ENCODE data around the gene OR2M4.
"Not testable (repeated sequence)": the region's sequence is repeated elsewhere in the genome, so short reads cannot be mapped to it uniquely, and the experiment has no call there.

OR2M4 gene

GRCh38 chr1:248243204-248243603 is 12.0 kb downstream of the OR2M4 start:
- Histone ChIP-seq H3K27ac (ENCODE audit: low read depth, low read length, poor library complexity, severe bottlenecking) (no peak overlapping the region), H3K9ac (ENCODE audit: low read length) (no peak overlapping the region), H3K79me2 (ENCODE audit: insufficient read depth, low read length) (no peaks in the 10 kb centered on the region), H3K9me2 (ENCODE audit: low read depth, low read length) (no peaks in the 10 kb centered on the region), H4K20me1 (ENCODE audit: insufficient read depth, low read length) (no peaks in the 10 kb centered on the region), H3K9me3 (ENCODE audit: low read length) (no peaks in the 10 kb centered on the region), H3K4me3 (ENCODE audit: low read depth, low read length, poor library complexity, severe bottlenecking) (no peak overlapping the region), H3K4me1 (ENCODE audit: insufficient read depth, low read length, severe bottlenecking) (no peaks in the 10 kb centered on the region), H3K27me3 (ENCODE audit: insufficient read depth, low read length) (no peaks in the 10 kb centered on the region), H3K4me2 (ENCODE audit: low read length) (no peak overlapping the region), H3K36me3 (ENCODE audit: insufficient read depth, low read length) (no peaks in the 10 kb centered on the region), H3F3A (ENCODE audit: insufficient read depth, low read length) (no peaks in the 10 kb centered on the region), H2AFZ (ENCODE audit: low read length) (no peak overlapping the region)
- TF ChIP-seq EZH2 (IDR thresholded peaks at IDR 0.05; ENCODE audit: borderline replicate concordance, low read length) (no peak), CTCF (IDR thresholded peaks at IDR 0.05; ENCODE audit: low read length) (peak; percentile 64)

GRCh38 chr1:248259309-248259708 is 28.1 kb downstream of the OR2M4 start:
- not testable (repeated sequence) for H3K9me3 ChIP-seq (ENCODE audit: low read length); H3K27ac ChIP-seq (ENCODE audit: low read depth, low read length, poor library complexity, severe bottlenecking); H3K4me1 ChIP-seq (ENCODE audit: insufficient read depth, low read length, severe bottlenecking)

GRCh38 chr1:248268178-248268577 is 37.0 kb downstream of the OR2M4 start:
- H3F3A ChIP-seq (ENCODE audit: insufficient read depth, low read length), result no peaks in the 10 kb centered on the region
- H3K27ac ChIP-seq (ENCODE audit: low read depth, low read length, poor library complexity, severe bottlenecking), result no peak overlapping the region
- no peaks in the 10 kb centered on the region for H3K9me3 ChIP-seq (ENCODE audit: low read length)
- H4K20me1 ChIP-seq (ENCODE audit: insufficient read depth, low read length), result no peaks in the 10 kb centered on the region
- H3K4me2 ChIP-seq (ENCODE audit: low read length), result no peak overlapping the region
- H3K27me3 ChIP-seq (ENCODE audit: insufficient read depth, low read length), result no peaks in the 10 kb centered on the region
- H3K9ac ChIP-seq (ENCODE audit: low read length), result no peak overlapping the region
- no peak overlapping the region for H2AFZ ChIP-seq (ENCODE audit: low read length)
- no peak for TF ChIP-seq CTCF (IDR thresholded peaks at IDR 0.05; ENCODE audit: low read length)
- TF ChIP-seq EZH2 (IDR thresholded peaks at IDR 0.05; ENCODE audit: borderline replicate concordance, low read length), result no peak
- no peaks in the 10 kb centered on the region for H3K79me2 ChIP-seq (ENCODE audit: insufficient read depth, low read length)
- no peaks in the 10 kb centered on the region for H3K4me1 ChIP-seq (ENCODE audit: insufficient read depth, low read length, severe bottlenecking)
- H3K36me3 ChIP-seq (ENCODE audit: insufficient read depth, low read length), result no peaks in the 10 kb centered on the region
- no peak overlapping the region for H3K4me3 ChIP-seq (ENCODE audit: low read depth, low read length, poor library complexity, severe bottlenecking)
- H3K9me2 ChIP-seq (ENCODE audit: low read depth, low read length), result no peaks in the 10 kb centered on the region

More at GRCh38 chr1:248259309-248259708, 28.1 kb downstream of the OR2M4 start:
- H3K79me2 ChIP-seq (ENCODE audit: insufficient read depth, low read length); H3K27me3 ChIP-seq (ENCODE audit: insufficient read depth, low read length); H4K20me1 ChIP-seq (ENCODE audit: insufficient read depth, low read length); H3K9me2 ChIP-seq (ENCODE audit: low read depth, low read length); H2AFZ ChIP-seq (ENCODE audit: low read length); H3K9ac ChIP-seq (ENCODE audit: low read length); H3K36me3 ChIP-seq (ENCODE audit: insufficient read depth, low read length); H3K4me3 ChIP-seq (ENCODE audit: low read depth, low read length, poor library complexity, severe bottlenecking); H3K4me2 ChIP-seq (ENCODE audit: low read length); H3F3A ChIP-seq (ENCODE audit: insufficient read depth, low read length): not testable (repeated sequence)

- not testable (repeated sequence) for H3K4me1 ChIP-seq (ENCODE audit: insufficient read depth, low read length, severe bottlenecking); H3K27ac ChIP-seq (ENCODE audit: low read depth, low read length, poor library complexity, severe bottlenecking); H3K27me3 ChIP-seq (ENCODE audit: insufficient read depth, low read length); H3K4me3 ChIP-seq (ENCODE audit: low read depth, low read length, poor library complexity, severe bottlenecking); H3K36me3 ChIP-seq (ENCODE audit: insufficient read depth, low read length); H3K4me2 ChIP-seq (ENCODE audit: low read length); H3K9ac ChIP-seq (ENCODE audit: low read length); H3K9me3 ChIP-seq (ENCODE audit: low read length); H3F3A ChIP-seq (ENCODE audit: insufficient read depth, low read length); H3K9me2 ChIP-seq (ENCODE audit: low read depth, low read length); H4K20me1 ChIP-seq (ENCODE audit: insufficient read depth, low read length); H2AFZ ChIP-seq (ENCODE audit: low read length); H3K79me2 ChIP-seq (ENCODE audit: insufficient read depth, low read length)
These were observed 42.0 kb downstream of the OR2M4 start for GRCh38 chr1:248273225-248273624.
